Activated gamma-delta T cell treated with anti-CD3 and anti-CD28 coated beads, Interleukin-2, amount 50 U/mL, for 16 hours (primary cell): ENCODE measurements around the gene FRMD6.

Experiments used
- DNase-seq: peaks from one replicate; pipeline ENCODE4 v3.0.0-alpha.2; 2020; ENCODE audit warnings: low read depth

Gene FRMD6

DNA sequence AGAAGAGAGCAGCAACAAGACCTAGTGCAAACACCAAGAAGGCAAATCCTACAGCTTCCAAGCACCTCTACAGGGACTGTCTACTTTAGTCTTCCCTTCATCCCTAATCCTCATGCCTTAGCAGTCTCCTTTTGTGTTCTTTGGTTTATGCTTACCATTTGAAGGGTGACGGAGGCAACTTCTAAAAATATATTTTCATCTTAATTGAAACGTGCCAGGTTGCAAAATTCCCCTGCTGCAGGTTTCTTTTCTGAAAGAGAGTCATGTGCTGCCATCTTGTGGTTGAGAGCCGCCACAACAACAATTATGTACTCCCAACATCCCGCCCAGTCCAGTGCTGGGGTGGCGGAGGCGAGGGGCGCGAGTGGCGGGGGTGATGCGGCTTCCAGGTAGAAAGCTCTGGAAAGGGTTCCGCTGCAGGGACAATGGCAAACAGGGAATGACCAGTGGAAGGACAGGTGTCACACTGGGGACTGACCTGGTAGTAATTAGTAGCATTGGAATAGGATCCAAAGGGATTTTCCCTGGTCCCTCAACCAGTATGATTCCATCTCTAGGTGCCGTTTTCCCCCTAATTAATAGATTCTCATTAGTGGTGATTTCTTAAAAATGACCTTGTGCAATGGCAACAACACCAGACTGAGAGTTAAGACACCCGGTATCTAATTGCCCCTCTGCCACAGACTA lies 128.4 kb downstream of the FRMD6 start:
- DNase-seq: peak; percentile 60
